Hepatocyte (in vitro differentiated cells): ENCODE results near the gene BOK.

Source experiments
- CTCF ChIP-seq: fragments of 200-600 bp; sonication (generic); IDR thresholded peaks from 2 replicates; pipeline ENCODE4 v1.5.1; 2016; ENCODE audit warnings: antibody characterized with exemption, mild to moderate bottlenecking; ENCODE audit not compliant: poor library complexity
- EZH2 ChIP-seq: fragments of 200-600 bp; sonication (generic); IDR thresholded peaks from 2 replicates; pipeline ENCODE4 v1.6.1; 2016; ENCODE audit warnings: antibody characterized with exemption, mild to moderate bottlenecking, borderline replicate concordance

- no peak for TF ChIP-seq CTCF
- no peak for TF ChIP-seq EZH2
These were observed 5.5 kb downstream of the BOK start for GRCh38 chr2:241563981-241564595.
